ENCODE data around the gene CRYBG1.

CRYBG1 gene

DNA sequence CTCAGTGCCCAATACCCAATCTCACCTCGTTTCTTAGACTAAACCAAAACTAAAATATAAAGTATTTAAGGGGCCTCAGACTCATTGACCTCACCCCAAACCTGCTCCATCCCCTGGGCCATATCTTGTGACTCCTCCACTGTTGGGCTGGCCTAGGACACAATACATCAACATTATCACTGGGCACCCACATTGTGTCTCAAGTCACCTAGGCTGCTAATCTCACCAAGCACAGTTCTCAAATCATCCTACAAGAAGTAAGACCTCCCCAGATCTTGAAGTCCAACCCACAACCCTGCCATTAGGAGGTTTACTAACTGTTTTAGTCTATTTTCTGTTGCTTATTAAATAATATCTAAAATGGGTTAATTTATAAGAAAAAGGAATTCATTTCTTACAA is 96.2 kb downstream of the CRYBG1 start:
- DNase-seq (ENCODE audit: low spot score) = no peak
- no peak for TF ChIP-seq CTCF (IDR thresholded peaks at IDR 0.05; ENCODE audit: extremely low read depth, insufficient read depth, missing control alignments)
- in situ Hi-C loops (cut with MboI; ENCODE audit: low pct_unique_long_range_greater_than_20kb, low sequenced_read_pairs, unreplicated experiment) = no loop called here

DNA sequence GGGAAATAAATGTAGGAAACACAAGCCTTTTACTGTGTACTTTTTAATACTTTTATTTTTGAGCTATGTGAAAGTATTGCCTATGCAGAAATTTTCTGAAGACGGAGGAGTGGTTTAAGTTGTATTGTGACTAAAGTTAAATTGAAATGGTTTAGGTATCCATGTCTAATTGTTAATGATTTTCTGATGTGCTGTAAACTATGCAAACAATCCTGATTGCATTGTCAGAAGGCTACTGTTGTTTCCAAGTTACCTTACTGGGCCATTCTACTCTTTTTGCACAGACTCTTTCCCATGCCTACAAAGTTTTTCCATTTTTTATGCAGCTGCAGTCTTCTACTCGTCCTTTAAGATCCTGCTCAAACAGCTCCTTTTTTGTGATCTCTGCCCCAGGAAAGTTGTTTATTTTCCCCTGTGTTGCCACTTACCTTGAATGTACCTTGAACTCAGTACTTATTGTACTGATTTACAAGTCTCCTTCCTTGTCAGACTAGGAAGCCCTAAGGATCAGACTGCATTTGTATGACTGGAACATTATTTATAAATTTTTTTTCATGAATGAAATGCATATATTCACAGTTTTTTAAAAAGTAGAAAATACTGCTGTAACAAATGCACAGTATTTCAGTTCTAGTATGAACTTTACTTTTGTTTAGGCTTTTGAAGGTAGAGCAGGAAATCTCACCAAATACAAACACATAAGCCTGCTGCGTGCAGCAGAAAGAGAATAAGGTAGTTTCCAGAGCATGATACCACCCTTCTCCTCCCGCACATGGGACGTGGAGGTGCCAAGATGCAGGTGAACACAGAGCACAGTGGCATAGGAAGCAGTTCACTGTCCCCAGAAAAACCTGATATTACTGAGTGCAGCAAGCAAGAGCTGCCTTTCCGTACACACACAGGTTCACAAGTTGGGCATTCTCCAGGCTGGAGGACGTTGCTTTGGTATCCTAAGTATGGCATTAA is 97.8 kb downstream of the CRYBG1 start:
- in situ Hi-C loops (cut with MboI; ENCODE audit: low pct_unique_long_range_greater_than_20kb, low sequenced_read_pairs, unreplicated experiment) = no loop called here
- no peak for DNase-seq (ENCODE audit: low spot score)
- TF ChIP-seq CTCF (IDR thresholded peaks at IDR 0.05; ENCODE audit: extremely low read depth, insufficient read depth, missing control alignments) = no peak

DNA sequence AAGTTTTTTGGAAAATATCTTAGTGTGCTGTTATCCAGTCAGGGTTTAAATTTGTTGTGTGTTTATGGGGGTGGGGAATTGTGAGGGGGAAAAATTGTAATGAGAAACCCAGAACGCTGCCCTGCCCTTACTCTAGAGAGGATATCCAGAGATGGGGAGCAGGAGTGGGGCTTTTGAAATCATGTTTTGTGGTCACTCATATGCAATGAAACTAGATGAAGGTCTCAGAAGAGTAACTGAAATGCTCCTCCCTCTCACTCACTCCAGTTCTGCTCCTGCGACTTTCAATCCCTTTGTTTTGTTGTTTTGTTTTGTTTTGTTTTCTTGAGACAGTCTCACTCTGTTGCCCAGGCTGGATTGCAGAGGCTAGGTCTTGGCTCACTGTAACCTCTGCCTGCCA is 100.0 kb downstream of the CRYBG1 start:
- in situ Hi-C loops (cut with MboI; ENCODE audit: low pct_unique_long_range_greater_than_20kb, low sequenced_read_pairs, unreplicated experiment) = no loop called here
- DNase-seq (ENCODE audit: low spot score) = no peak
- TF ChIP-seq CTCF (IDR thresholded peaks at IDR 0.05; ENCODE audit: extremely low read depth, insufficient read depth, missing control alignments) = no peak

- no peak for DNase-seq (ENCODE audit: low spot score)
Measured at GRCh38 chr6:106461084-106461483, 100.6 kb downstream of the CRYBG1 start.

DNA sequence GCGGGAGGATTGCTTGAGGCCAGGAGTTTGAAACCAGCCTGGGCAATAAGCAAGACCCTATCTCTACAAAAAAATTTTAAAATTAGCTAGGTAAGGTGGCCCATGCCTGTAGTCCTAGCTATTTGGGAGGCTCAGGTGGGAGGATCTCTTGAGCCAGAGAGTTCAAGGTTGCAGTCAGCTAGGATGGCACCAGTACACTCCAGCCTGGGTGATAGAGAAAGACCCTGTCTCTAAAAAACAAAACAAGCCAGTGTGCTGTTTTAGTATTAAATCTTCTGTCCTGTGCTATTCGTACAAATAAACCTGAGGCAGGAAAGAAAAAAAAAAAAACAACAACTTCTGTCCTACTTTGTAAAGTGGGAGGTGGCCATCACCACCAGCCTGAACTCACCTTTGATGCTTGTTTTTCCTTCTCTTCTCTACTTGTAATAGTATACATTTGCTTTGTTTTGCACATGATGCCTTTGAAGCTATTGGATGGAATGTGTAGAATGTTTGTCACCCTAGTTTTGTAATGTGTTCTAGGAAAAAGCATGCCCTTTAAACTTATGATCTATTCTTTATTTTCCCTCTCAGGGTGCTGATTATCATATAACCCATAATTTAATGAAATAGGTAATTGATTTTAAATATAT is 102.5 kb downstream of the CRYBG1 start:
- no peak for TF ChIP-seq CTCF (IDR thresholded peaks at IDR 0.05; ENCODE audit: extremely low read depth, insufficient read depth, missing control alignments)
- no peak for DNase-seq (ENCODE audit: low spot score)
- in situ Hi-C loops (cut with MboI; ENCODE audit: low pct_unique_long_range_greater_than_20kb, low sequenced_read_pairs, unreplicated experiment) = no loop called here

More at GRCh38 chr6:106461084-106461483, 100.6 kb downstream of the CRYBG1 start:
- in situ Hi-C loops (cut with MboI; ENCODE audit: low pct_unique_long_range_greater_than_20kb, low sequenced_read_pairs, unreplicated experiment) = no loop called here
- TF ChIP-seq CTCF (IDR thresholded peaks at IDR 0.05; ENCODE audit: extremely low read depth, insufficient read depth, missing control alignments) = no peak

GRCh38 chr6:106466211-106466610 is 105.7 kb downstream of the CRYBG1 start:
- DNase-seq (ENCODE audit: low spot score) = no peak

More at GRCh38 chr6:106466211-106466610, 105.7 kb downstream of the CRYBG1 start:
- TF ChIP-seq CTCF (IDR thresholded peaks at IDR 0.05; ENCODE audit: extremely low read depth, insufficient read depth, missing control alignments) = no peak
- in situ Hi-C loops (cut with MboI; ENCODE audit: low pct_unique_long_range_greater_than_20kb, low sequenced_read_pairs, unreplicated experiment) = no loop called here

All from GM13977 (cell line).